ENCODE data around the gene AK2. TPM values are rescaled to one million over a fixed set of nuclear protein-coding genes. Genes with fewer than 3 reads are reported as not detected.
A peak's percentile ranks its signal among the peaks of the same experiment; 100 is the strongest.

Gene AK2
- total RNA-seq, result 100 to 1,000 TPM; 181 to 193 TPM

GRCh38 chr1:33036526-33037503 lies at the start of gene AK2:
AK2 (minus strand) TSS chr1:33036883; CDS start chr1:33036828, 55 bp downstream.
- peak within 1 kb of the TSS; percentile 94 for H3K4me3 Mint-ChIP-seq
- peaks cover 48% of the 10 kb centered on the region for H3K4me1 Mint-ChIP-seq
- DNase-seq, result peak; percentile 94
- H3K9me3 Mint-ChIP-seq, result no peaks in the 10 kb centered on the region
- CTCF ChIA-PET, result no interaction called here
- peaks cover 22% of the 10 kb centered on the region for H3K36me3 Mint-ChIP-seq (ENCODE audit: low read depth)
- H3K27ac Mint-ChIP-seq, result peak within 1 kb of the TSS; percentile 91
- H3K27me3 Mint-ChIP-seq, result no peaks in the 10 kb centered on the region
- POLR2A ChIA-PET, result interaction anchor here (0.6 kb wide), 1 partner anchor 224 kb away, joined by 6 read pairs; no protein-coding TSS in a partner anchor

GRCh38 chr1:33086384-33086850 lies 49.7 kb upstream of the AK2 start:
- Mint-ChIP-seq H3K27me3 (peaks cover 16% of the 10 kb centered on the region), H3K27ac (no peak overlapping the region), H3K36me3 (ENCODE audit: low read depth) (no peaks in the 10 kb centered on the region), H3K4me1 (peaks cover 50% of the 10 kb centered on the region), H3K9me3 (no peaks in the 10 kb centered on the region), H3K4me3 (no peak overlapping the region)
- peak; percentile 53 for DNase-seq
- ChIA-PET CTCF (interaction anchor here (0.7 to 4.9 kb wide), 11 partner anchors 9 to 215 kb away, joined by 3 to 27 read pairs (median 3); partner anchors contain the start of gene RNF19B), POLR2A (no interaction called here)

GRCh38 chr1:33085332-33085731 lies 48.6 kb upstream of the AK2 start:
- Mint-ChIP-seq H3K27ac (no peak overlapping the region), H3K9me3 (no peaks in the 10 kb centered on the region), H3K36me3 (ENCODE audit: low read depth) (no peaks in the 10 kb centered on the region), H3K4me1 (peaks cover 57% of the 10 kb centered on the region), H3K27me3 (peaks cover 16% of the 10 kb centered on the region), H3K4me3 (no peak overlapping the region)
- DNase-seq, result no peak
- POLR2A ChIA-PET, result no interaction called here
- CTCF ChIA-PET, result interaction anchor here (0.9 to 4.9 kb wide), 8 partner anchors 8 to 206 kb away, joined by 3 to 27 read pairs (median 4); no protein-coding TSS in a partner anchor

DNA sequence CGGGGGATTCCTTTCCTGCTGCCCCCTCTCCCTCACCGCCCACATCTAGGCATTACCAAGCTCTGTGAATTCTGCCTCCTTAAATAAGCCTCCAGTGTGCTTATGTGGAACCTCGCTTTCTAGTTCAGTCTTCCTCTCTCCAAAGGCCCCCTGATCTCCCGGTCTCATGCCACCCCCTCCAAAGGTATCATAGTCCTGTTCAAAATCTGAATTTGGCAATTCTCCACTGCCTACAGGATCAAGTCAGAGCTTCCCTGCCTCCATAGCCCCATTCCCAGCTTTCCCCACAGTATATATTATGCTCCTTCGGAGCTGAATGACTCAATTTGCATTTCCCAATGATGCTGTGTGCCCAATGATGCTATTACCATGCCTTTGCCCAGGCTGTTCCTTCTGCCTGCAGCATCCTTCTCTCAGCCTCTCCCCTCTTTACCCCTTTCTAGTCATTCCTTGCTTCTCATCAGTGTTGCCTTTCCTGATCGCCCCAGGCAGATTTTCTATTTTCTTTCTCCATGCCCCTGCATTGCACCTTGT lies 46.0 kb upstream of the AK2 start:
- Mint-ChIP-seq H3K27me3 (peaks cover 16% of the 10 kb centered on the region), H3K4me3 (peak overlapping the region; percentile 15), H3K36me3 (ENCODE audit: low read depth) (no peaks in the 10 kb centered on the region), H3K9me3 (no peaks in the 10 kb centered on the region), H3K4me1 (peaks cover 41% of the 10 kb centered on the region), H3K27ac (no peak overlapping the region)
- ChIA-PET POLR2A (no interaction called here), CTCF (interaction anchor here (1.1 to 1.7 kb wide), 3 partner anchors 10 to 206 kb away, joined by 4 to 9 read pairs (median 5); no protein-coding TSS in a partner anchor)
- DNase-seq, result no peak

DNA sequence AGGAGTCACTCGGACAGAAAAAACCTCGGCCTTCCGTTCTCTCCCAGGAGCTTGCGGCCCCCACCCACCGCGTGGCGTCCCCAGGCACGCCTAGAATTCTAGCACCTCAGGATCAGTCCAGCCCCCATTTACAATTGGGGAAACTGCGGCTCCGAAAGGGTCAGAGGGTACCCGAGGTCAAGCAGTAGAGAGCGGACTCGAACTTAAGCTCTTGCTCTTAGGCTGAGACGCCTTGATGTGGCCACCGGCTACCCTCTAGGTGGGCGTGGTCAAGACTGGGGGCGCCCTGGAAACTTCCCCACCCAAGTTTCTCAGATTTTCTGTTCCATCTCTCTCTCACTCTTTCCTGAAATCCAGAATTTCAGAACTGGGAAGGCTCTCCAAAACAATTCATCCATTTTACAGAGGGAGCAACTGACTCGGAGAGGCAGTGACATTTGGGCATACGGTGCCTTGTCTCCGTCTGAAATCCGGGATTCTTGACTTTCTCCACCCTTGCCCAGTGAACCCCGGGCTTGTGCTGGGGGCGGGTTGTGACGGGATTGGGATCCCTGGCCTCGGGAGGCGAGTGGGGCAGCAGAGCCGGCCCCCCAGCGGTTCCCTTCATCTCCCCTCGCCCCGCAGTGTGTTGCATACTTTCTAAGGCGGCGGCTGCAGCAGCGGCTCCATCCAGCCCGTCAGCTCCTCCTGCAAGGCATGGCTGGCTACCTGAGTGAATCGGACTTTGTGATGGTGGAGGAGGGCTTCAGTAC lies 45.0 kb upstream of the AK2 start:
- POLR2A ChIA-PET, result interaction anchor here (1.5 kb wide), 1 partner anchor 117 kb away, joined by 4 read pairs; the partner anchor contains the start of gene RNF19B
- H3K27me3 Mint-ChIP-seq, result peaks cover 16% of the 10 kb centered on the region
- peak overlapping the region; percentile 73 for H3K4me3 Mint-ChIP-seq
- DNase-seq, result no peak
- no peaks in the 10 kb centered on the region for H3K9me3 Mint-ChIP-seq
- H3K4me1 Mint-ChIP-seq, result peaks cover 37% of the 10 kb centered on the region
- CTCF ChIA-PET, result interaction anchor here (1.1 to 1.4 kb wide), 2 partner anchors 19 to 46 kb away, joined by 3 to 4 read pairs; no protein-coding TSS in a partner anchor
- H3K27ac Mint-ChIP-seq, result peak overlapping the region; percentile 22
- H3K36me3 Mint-ChIP-seq (ENCODE audit: low read depth), result no peaks in the 10 kb centered on the region

- Mint-ChIP-seq H3K4me3 (peak within 1 kb of the TSS; percentile 73), H3K4me1 (peaks cover 31% of the 10 kb centered on the region), H3K27me3 (peaks cover 16% of the 10 kb centered on the region), H3K36me3 (ENCODE audit: low read depth) (no peaks in the 10 kb centered on the region), H3K27ac (peak within 1 kb of the TSS; percentile 22), H3K9me3 (no peaks in the 10 kb centered on the region)
- ChIA-PET CTCF (interaction anchor here (0.8 to 1.4 kb wide), 2 partner anchors 18 to 204 kb away, joined by 3 read pairs; no protein-coding TSS in a partner anchor), POLR2A (interaction anchor here (1.0 to 1.5 kb wide), 2 partner anchors 46 to 116 kb away, joined by 3 to 4 read pairs; partner anchors contain the start of gene RNF19B)
- DNase-seq, result peak; percentile 97
These were observed 44.3 kb upstream of the AK2 start, which contains the start of gene AZIN2 for GRCh38 chr1:33080885-33081553. AZIN2 (plus strand) TSS chr1:33081153; CDS start chr1:33082250, 1,097 bp downstream.

DNA sequence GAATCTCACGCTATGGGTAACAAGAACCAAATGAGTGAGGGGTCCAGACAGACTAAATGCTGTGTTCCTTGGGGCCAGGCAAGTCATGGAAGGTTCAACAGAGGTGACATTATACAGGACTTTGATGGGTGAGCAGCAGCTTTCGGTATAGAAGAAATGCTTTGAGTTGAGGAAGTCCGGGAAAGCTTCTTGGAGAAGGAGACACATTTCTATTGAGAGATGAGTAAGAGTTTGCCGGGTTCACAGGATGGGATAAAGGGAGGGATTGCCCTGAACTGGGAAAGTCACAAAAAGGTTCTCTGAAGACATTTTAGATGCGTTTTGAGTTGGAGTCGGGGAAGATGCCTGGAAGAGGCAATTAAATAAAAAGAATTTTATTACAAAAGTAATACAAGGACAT lies 43.7 kb upstream of the AK2 start:
- Mint-ChIP-seq H3K27ac (no peak overlapping the region), H3K4me1 (peaks cover 29% of the 10 kb centered on the region), H3K36me3 (ENCODE audit: low read depth) (no peaks in the 10 kb centered on the region), H3K9me3 (no peaks in the 10 kb centered on the region), H3K4me3 (peak overlapping the region; percentile 73), H3K27me3 (peaks cover 14% of the 10 kb centered on the region)
- ChIA-PET POLR2A (interaction anchor here (0.6 to 1.5 kb wide), 3 partner anchors 47 to 177 kb away, joined by 3 to 4 read pairs (median 3); partner anchors contain the start of gene RNF19B), CTCF (interaction anchor here (0.8 to 1.0 kb wide), 2 partner anchors 203 to 288 kb away, joined by 3 read pairs; no protein-coding TSS in a partner anchor)
- no peak for DNase-seq

GRCh38 chr1:33078030-33078591 lies 41.4 kb upstream of the AK2 start:
- Mint-ChIP-seq H3K36me3 (ENCODE audit: low read depth) (no peaks in the 10 kb centered on the region), H3K27me3 (peaks cover 12% of the 10 kb centered on the region), H3K9me3 (no peaks in the 10 kb centered on the region), H3K27ac (no peak overlapping the region), H3K4me1 (peaks cover 24% of the 10 kb centered on the region), H3K4me3 (no peak overlapping the region)
- ChIA-PET CTCF (interaction anchor here (0.6 kb wide), 1 partner anchor 492 kb away, joined by 3 read pairs; no protein-coding TSS in a partner anchor), POLR2A (no interaction called here)
- no peak for DNase-seq

DNA sequence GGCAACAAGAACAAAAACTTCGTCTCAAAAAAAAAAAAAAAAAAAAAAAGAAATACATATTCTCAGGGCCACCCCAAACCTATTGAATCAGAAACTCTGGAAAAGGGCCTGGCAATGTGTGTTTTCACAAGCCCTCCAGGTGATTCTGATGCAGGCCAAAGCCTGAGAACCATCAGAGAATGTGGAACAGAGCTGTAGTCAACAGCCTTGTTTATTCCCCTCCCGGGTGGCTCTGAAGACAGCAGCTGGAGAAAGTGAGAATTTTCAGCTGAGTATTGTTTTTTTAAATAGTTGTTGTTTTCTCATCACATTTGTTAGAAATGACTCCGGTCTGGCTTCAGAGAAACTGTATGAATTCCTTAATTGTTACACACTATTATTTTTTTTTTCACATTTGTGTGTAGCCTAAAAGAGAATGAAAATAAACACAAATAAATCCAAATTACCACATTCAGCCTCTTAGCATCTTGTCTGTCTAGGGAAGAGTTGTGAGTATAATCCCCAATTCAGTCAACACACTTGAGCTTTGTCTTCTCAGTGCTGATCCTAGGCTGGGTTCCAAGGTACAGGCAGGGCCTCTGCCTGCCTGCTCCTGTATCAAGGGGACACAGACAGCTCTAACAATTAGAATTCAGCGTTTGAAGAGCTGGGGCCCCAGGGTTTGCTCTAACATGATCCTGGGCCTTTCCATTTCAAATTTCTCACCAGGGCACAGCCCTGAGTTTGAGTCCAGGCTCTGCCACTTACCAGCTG lies 37.7 kb upstream of the AK2 start:
- peaks cover 4% of the 10 kb centered on the region for H3K9me3 Mint-ChIP-seq
- no peak for DNase-seq
- ChIA-PET POLR2A (interaction anchor here (0.6 kb wide), 1 partner anchor 30 kb away, joined by 3 read pairs; no protein-coding TSS in a partner anchor), CTCF (interaction anchor here (0.7 to 1.1 kb wide), 4 partner anchors 9 to 285 kb away, joined by 3 to 4 read pairs (median 3); no protein-coding TSS in a partner anchor)
- H3K4me1 Mint-ChIP-seq, result peaks cover 5% of the 10 kb centered on the region
- no peaks in the 10 kb centered on the region for H3K36me3 Mint-ChIP-seq (ENCODE audit: low read depth)
- no peak overlapping the region for H3K27ac Mint-ChIP-seq
- no peak overlapping the region for H3K4me3 Mint-ChIP-seq
- peaks cover 8% of the 10 kb centered on the region for H3K27me3 Mint-ChIP-seq

DNA sequence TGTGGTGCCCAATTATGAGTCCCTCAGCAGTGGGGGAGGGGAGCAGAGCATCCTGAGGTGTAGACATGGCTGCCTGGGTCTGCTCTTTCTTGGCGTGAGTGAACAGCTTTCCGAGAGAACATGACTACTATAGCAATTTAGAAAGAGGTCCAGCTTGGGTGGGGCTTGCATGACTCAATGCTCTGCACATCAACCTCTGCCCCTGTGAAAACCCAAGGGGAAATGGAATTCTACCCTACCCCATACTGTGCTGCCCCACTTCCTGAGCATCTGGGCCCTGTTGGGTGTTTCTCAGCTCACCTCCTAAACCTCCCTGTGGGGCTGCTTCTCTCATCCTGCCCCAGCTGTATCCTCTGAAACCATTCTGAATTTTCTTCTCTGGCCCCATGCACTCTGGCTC lies 36.0 kb upstream of the AK2 start:
- Mint-ChIP-seq H3K36me3 (ENCODE audit: low read depth) (no peaks in the 10 kb centered on the region), H3K9me3 (peaks cover 4% of the 10 kb centered on the region), H3K4me3 (no peak overlapping the region), H3K27me3 (peaks cover 10% of the 10 kb centered on the region), H3K4me1 (peaks cover 5% of the 10 kb centered on the region), H3K27ac (no peak overlapping the region)
- no peak for DNase-seq
- ChIA-PET CTCF (interaction anchor here (0.6 to 1.1 kb wide), 2 partner anchors 10 to 119 kb away, joined by 3 to 4 read pairs; no protein-coding TSS in a partner anchor), POLR2A (no interaction called here)

GRCh38 chr1:33070628-33071027 lies 33.9 kb upstream of the AK2 start:
- ChIA-PET POLR2A (no interaction called here), CTCF (interaction anchor here (1.6 kb wide), 1 partner anchor 10 kb away, joined by 8 read pairs; no protein-coding TSS in a partner anchor)
- Mint-ChIP-seq H3K4me3 (no peak overlapping the region), H3K27me3 (peaks cover 17% of the 10 kb centered on the region), H3K27ac (peak overlapping the region; percentile 10), H3K36me3 (ENCODE audit: low read depth) (peaks cover under 1% of the 10 kb centered on the region), H3K9me3 (peaks cover 23% of the 10 kb centered on the region), H3K4me1 (peaks cover 5% of the 10 kb centered on the region)
- DNase-seq, result no peak

All from activated CD4-positive, alpha-beta T cell treated with anti-CD3 and anti-CD28 coated beads, Interleukin-2, amount 10 ng/mL, durations not matched to agents 7 days and 5 days (primary cell).